Epithelial cell of esophagus (primary cell): ENCODE measurements around the gene WWC2.

Source experiments
- DNase-seq: peaks from one replicate; pipeline ENCODE4 v3.0.0; 2010; ENCODE audit warnings: low read depth
- H3K4me3 ChIP-seq: 2 replicates; pipeline ENCODE4 v1.5.1; 2011; ENCODE audit warnings: mild to moderate bottlenecking, low read length, control low read depth
- TF ChIP-seq, protein P1 (sequence below): IDR thresholded peaks from 2 replicates; pipeline ENCODE4 v1.5.1; 2011; ENCODE audit warnings: low read depth, mild to moderate bottlenecking, low read length, control low read depth, inconsistent platforms; ENCODE audit not compliant: insufficient read depth; ENCODE audit errors: missing control alignments

WWC2 gene

DNA sequence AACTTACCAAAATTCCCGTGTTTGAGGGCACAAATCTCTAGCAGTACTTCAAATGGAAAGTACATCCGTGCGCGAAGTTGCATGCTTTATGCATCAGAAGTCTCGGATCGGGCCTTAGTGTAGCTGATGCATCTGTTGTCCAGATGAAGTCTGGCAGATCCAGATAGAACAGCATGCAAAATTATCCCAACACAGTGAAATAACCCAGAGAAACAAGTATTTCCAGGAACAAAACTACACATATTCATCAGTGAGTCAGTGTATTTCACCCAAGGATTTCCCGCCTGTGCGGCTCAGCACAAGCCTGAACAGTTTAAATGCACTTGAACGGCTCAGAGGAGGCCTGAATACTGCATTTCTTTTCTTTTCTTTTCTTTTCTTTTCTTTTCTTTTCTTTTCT lies 250.6 kb downstream of the WWC2 start:
- peak; percentile 90 for DNase-seq
- no peak overlapping the region for H3K4me3 ChIP-seq
- TF ChIP-seq, protein P1, sequence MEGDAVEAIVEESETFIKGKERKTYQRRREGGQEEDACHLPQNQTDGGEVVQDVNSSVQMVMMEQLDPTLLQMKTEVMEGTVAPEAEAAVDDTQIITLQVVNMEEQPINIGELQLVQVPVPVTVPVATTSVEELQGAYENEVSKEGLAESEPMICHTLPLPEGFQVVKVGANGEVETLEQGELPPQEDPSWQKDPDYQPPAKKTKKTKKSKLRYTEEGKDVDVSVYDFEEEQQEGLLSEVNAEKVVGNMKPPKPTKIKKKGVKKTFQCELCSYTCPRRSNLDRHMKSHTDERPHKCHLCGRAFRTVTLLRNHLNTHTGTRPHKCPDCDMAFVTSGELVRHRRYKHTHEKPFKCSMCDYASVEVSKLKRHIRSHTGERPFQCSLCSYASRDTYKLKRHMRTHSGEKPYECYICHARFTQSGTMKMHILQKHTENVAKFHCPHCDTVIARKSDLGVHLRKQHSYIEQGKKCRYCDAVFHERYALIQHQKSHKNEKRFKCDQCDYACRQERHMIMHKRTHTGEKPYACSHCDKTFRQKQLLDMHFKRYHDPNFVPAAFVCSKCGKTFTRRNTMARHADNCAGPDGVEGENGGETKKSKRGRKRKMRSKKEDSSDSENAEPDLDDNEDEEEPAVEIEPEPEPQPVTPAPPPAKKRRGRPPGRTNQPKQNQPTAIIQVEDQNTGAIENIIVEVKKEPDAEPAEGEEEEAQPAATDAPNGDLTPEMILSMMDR: no peak

DNA sequence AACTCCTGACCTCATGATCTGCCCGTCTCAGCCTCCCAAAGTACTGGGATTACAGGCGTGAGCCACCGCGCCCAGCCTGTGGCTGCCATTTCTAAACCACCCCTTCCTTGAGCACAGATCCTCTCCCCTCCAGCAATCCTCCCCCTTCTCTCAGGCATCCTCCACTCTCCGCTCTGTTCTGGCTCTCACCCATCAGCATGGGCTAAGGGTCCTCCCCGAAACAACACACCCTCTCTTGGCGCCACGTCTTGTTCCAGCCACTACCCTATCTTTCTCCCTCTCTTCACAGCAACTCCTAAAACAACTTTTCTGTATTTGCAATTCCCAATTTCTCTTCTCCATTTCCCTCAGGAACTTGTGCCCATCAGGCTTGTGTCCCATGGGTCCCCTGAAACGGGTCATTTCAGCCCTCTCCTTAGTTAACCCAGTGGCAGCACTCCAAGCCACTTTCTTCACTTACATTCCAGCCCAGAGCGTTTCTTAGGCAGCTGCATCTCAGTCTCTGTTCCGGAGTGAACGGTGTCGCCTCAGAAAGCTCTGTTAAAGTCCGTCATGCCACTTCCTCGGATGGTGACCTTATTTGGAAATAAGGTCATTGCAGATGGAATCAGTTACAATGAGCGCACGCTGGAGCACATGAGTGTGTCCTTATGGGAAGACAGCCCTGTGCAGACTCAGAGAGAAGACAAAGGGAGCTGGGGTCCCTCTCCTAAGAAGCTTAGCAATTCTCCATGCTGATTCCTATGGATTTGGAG lies 251.4 kb downstream of the WWC2 start:
- H3K4me3 ChIP-seq: no peak overlapping the region
- no peak for DNase-seq
- TF ChIP-seq, protein P1: no peak

DNA sequence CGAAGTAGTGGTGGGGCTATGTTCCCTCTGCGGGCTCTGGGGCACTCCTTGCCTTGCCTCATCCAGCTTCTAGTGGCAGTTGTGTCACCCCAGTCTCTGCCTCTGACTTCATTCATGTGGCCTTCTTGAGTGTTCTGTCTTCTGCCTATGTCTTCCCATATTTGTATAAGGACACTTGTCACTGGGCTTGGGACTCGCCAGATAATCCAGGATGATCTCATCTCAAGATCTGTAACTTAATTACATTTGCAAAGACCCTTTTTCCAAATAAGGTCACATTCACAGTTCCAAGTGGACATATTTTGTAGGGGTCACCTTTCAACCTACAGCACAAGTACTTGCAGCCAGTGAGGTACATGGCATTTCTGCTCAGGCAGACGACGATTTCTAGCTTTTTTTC lies 253.5 kb downstream of the WWC2 start:
- H3K4me3 ChIP-seq: no peak overlapping the region
- TF ChIP-seq, protein P1: no peak
- DNase-seq: no peak

DNA sequence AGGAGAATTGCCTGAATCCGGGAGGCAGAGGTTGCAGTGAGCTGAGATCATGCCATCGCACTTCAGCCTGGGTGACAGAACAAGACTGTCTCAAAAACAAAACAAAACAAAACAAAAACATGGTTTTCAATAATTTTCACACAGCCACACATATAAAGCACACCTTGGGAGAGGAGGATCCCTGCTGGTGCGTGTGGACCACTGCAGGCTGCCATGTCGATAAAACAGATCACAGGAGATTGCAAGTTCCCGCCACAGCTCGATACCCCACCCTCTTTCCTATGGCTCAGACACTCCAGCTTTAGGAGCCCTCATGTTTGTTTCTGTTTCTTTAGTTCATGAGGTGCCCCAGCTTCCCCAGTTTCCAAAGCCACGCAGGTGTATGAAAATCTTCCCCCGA lies 254.5 kb downstream of the WWC2 start:
- H3K4me3 ChIP-seq: no peak overlapping the region
- no peak for DNase-seq
- TF ChIP-seq, protein P1: no peak

DNA sequence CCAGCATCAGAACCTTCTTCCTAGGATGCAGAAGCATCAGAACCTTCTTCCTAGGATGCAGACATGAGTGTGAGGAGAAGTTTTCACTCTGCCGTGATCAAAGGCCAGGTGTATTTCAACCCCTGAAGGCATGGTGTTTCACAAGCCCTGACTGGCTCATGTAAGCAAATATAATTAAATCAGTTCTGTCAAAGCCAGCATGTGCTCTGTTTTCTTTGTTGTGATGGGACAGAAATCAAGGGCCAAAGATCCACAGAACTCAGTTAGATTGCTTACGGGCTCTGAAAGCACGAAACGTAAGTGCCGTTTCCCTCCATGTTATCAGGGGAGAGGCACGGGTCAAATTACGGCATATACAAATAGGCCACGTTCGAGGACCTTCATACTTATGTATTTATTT lies 255.2 kb downstream of the WWC2 start:
- DNase-seq: peak; percentile 89
- TF ChIP-seq, protein P1: no peak
- no peak overlapping the region for H3K4me3 ChIP-seq

DNA sequence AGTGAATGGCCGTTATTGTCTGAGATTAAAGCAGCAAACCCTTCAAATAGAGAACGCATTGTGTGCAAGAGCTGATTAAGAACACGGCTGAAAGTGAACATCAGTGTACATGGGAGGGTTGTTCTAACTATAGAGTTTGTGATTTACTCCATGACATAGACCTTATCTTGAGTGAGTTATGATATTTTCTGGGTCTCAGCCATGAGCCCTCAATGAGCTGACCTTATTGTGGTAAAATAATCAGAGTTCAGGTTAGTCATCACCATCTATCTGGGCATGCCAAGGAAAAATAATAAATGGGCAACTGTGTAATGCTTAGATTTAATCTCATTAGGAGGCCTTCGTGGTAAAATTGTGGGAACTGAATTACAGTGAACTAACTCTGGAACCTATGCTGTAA lies 256.3 kb downstream of the WWC2 start:
- DNase-seq: peak; percentile 32
- H3K4me3 ChIP-seq: no peak overlapping the region
- TF ChIP-seq, protein P1: no peak
